Measurements from ENCODE around the gene HOXB3.

GRCh38 chr17:48514477-48514876, 75.6 kb downstream of the HOXB3 start:
- TF ChIP-seq CTCF (conservative IDR thresholded peaks at IDR 0.05) (no peak), ZFX (IDR thresholded peaks at IDR 0.05) (no peak)
